Naive B cell (primary cell): ENCODE measurements around the gene TECPR2. TPM values are rescaled to one million over a fixed set of nuclear protein-coding genes. Genes with fewer than 3 reads are reported as not detected.

ENCODE experiments used
- ATAC-seq, 2 donors: fragments of 150-1000 bp; cut with Tn5 transposase; 2 replicates each; pipeline ENCODE4 v1.10.0; 2021; ENCODE audit warnings: low read depth in 2 of 2, mild to moderate bottlenecking in 2 of 2, moderate library complexity in 2 of 2
- DNase-seq: peaks from one replicate; pipeline ENCODE4 v3.0.0; 2022
- H3K27ac Mint-ChIP-seq, 6 donors: one replicate each; pipeline ENCODE4 v1.8.0; 2020 to 2022; ENCODE audit warnings: mild to moderate bottlenecking in 6 of 6, mixed read lengths in 6 of 6, moderate library complexity in 5 of 6, inconsistent platforms in 2 of 6
- H3K27me3 Mint-ChIP-seq, 3 donors: one replicate each; pipeline ENCODE4 v1.8.0; 2021 to 2022; ENCODE audit warnings: mixed read lengths in 3 of 3, mild to moderate bottlenecking in 1 of 3
- H3K36me3 Mint-ChIP-seq, 2 donors: one replicate each; pipeline ENCODE4 v1.8.0; 2020 to 2022; ENCODE audit warnings: mixed read lengths in 2 of 2, inconsistent platforms in 1 of 2, mild to moderate bottlenecking in 1 of 2
- H3K4me1 Mint-ChIP-seq, 3 donors: one replicate each; pipeline ENCODE4 v1.8.0; 2020 to 2022; ENCODE audit warnings: mixed read lengths in 3 of 3, inconsistent platforms in 1 of 3, mild to moderate bottlenecking in 1 of 3, moderate library complexity in 1 of 3
- H3K4me3 Mint-ChIP-seq, 8 donors: one replicate each; pipeline ENCODE4 v1.8.0; 2020 to 2022; ENCODE audit warnings: mild to moderate bottlenecking in 8 of 8, mixed read lengths in 8 of 8, moderate library complexity in 8 of 8, inconsistent platforms in 2 of 8
- H3K9me3 Mint-ChIP-seq, 7 donors: one replicate each; pipeline ENCODE4 v1.8.0; 2020 to 2022; ENCODE audit warnings: mixed read lengths in 7 of 7, mild to moderate bottlenecking in 5 of 7, inconsistent platforms in 2 of 7, moderate library complexity in 1 of 7
- polyA plus RNA-seq, 6 donors: library from polyadenylated mRNA; unstranded; fragments of 300-500 nt; fragmentation: Illumina TruSeq; gene quantifications; one replicate each; pipeline ENCODE4 v1.2.3, GENCODE V29; 2021; ENCODE audit warnings: low read depth in 6 of 6

TECPR2 gene
- polyA plus RNA-seq, 6 donors from 2014 or later, result 2.3 to 6.6 (median 3.1) TPM

GRCh38 chr14:102461490-102462338 lies 99.0 kb downstream of the TECPR2 start:
- Mint-ChIP-seq H3K27ac (peak overlapping the region in 1 of 6 donors; percentile 72), H3K9me3 (no peaks in the 10 kb centered on the region), H3K36me3 (peaks cover 0 to 14% of the 10 kb centered on the region in 2 donors), H3K4me3 (no peak overlapping the region), H3K27me3 (no peaks in the 10 kb centered on the region), H3K4me1 (no peaks in the 10 kb centered on the region)
- no peak for DNase-seq
- no peak for ATAC-seq

DNA sequence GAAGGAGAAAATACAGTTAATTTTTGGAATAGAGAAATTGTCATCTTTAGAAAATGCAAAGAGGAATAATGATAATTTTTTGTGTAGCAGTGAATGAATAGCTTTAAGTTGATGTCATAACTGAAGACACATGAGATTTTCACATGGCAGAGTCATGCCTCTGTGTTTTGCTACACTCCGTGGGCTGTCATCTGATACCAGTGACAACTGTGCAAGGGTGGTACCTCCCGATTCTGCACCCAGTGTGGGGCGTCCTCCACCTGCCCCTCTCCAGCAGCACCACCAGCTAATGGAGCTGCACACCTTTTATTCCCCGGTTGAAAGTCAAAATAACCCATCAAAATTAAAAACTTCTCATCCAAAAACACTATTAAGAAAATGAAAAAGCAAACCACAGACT lies 99.7 kb downstream of the TECPR2 start:
- Mint-ChIP-seq H3K27ac (peak overlapping the region in 1 of 6 donors; percentile 66), H3K27me3 (no peaks in the 10 kb centered on the region), H3K4me1 (no peaks in the 10 kb centered on the region), H3K4me3 (no peak overlapping the region), H3K36me3 (peaks cover 0 to 16% of the 10 kb centered on the region in 2 donors), H3K9me3 (no peaks in the 10 kb centered on the region)
- ATAC-seq (no peak), DNase-seq (no peak)

- Mint-ChIP-seq H3K27me3 (no peaks in the 10 kb centered on the region), H3K27ac (peak overlapping the region in 1 of 6 donors; percentile 75), H3K4me3 (no peak overlapping the region), H3K9me3 (no peaks in the 10 kb centered on the region), H3K4me1 (no peaks in the 10 kb centered on the region), H3K36me3 (peaks cover 0 to 16% of the 10 kb centered on the region in 2 donors)
- DNase-seq (no peak), ATAC-seq (no peak)
Observed at GRCh38 chr14:102464006-102464405, 101.3 kb downstream of the TECPR2 start.

GRCh38 chr14:102464846-102465341 lies 102.2 kb downstream of the TECPR2 start:
- H3K27ac Mint-ChIP-seq, result peak overlapping the region in 1 of 6 donors; percentile 68
- peaks cover 8 to 25% of the 10 kb centered on the region in 2 donors for H3K36me3 Mint-ChIP-seq
- no peaks in the 10 kb centered on the region for H3K27me3 Mint-ChIP-seq
- ATAC-seq (no peak), DNase-seq (no peak)
- no peak overlapping the region for H3K4me3 Mint-ChIP-seq
- H3K4me1 Mint-ChIP-seq, result no peaks in the 10 kb centered on the region
- H3K9me3 Mint-ChIP-seq, result no peaks in the 10 kb centered on the region

DNA sequence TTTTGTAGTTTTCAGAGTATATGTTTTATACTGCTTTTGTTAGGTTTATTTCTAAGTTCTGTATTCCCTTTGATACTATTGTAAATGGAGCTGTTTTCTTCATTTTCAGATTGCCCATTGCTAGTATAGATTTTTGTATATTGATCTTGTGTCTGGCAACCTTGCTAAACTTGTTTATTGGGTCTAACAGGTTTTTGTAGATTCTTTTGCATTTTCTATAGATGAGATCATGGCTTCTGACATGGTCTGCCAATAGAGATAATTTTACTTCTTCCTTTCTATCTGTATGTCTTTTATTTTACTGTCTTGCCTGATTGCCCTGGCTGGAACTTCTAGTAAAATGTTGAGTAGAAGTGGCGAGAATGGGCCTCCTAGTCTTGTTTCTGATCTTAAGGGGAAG lies 106.5 kb downstream of the TECPR2 start:
- Mint-ChIP-seq H3K9me3 (no peaks in the 10 kb centered on the region), H3K27ac (no peak overlapping the region), H3K27me3 (no peaks in the 10 kb centered on the region), H3K36me3 (peaks cover 8 to 24% of the 10 kb centered on the region in 2 donors), H3K4me1 (no peaks in the 10 kb centered on the region), H3K4me3 (no peak overlapping the region)
- ATAC-seq, result no peak
- DNase-seq, result no peak

DNA sequence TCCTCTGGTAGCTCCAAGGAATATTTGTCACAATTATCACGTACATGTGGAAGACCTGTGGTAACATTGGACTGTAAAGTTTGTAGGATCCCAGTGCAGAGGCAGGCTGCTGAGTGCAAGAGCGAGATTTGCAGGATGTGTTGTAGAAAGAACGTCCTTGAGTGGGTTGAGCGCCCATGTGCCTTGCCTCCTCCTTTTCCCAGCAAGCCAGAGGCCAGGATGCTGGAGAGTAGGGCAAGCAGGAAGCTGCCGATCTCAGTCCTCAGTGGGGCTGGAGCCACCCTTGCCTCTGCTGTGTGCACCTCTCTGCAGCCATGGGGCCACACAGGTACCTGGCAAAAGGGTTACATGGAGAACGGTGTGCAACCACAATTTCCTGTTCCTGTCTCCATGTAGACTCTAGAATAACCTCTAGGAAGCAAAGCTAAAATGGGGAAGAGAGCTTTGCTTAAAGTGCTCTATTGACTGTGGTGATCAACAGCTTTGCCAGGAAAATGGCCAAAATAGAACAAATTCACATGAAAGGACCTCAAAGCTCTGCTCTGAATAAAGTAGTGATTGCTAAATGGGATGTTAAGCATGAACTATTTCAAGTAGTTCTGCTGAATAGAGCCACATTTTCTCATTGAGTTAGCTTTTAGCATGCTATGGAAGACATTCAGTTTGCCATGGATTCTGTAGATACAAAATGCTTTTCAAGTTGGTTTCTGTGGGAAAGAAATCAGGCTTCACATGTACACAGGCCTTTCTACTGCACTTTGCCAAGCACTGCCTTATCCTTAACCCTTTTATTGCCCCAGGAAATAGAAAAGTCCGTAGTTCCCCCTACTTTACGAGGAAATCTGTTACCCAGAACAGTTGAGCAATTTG lies 109.4 kb downstream of the TECPR2 start:
- no peaks in the 10 kb centered on the region for H3K9me3 Mint-ChIP-seq
- ATAC-seq (no peak), DNase-seq (no peak)
- peaks cover 0 to 2% (median 0%) of the 10 kb centered on the region in 3 donors for H3K4me1 Mint-ChIP-seq
- peak overlapping the region in 2 of 6 donors; percentile 21 to 60 for H3K27ac Mint-ChIP-seq
- peaks cover 8 to 18% of the 10 kb centered on the region in 2 donors for H3K36me3 Mint-ChIP-seq
- H3K27me3 Mint-ChIP-seq, result no peaks in the 10 kb centered on the region
- no peak overlapping the region for H3K4me3 Mint-ChIP-seq

DNA sequence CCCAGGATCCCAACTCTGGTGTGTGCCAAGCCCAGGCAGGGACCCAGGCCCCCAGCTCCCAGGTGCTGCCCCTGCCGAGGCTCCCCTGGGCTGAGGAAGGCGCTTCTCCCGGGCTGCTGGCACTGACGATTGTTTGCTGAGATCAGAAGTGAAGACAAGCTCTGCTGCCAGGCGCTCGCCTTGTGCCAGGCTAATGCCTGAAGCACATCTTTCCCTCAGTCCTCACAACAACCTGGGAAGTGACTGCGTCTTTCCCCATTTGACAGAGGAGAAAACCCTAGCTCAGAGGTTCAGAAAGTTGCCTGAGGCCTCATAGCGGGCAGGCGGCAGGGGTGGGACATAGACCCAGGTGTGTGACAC lies 110.0 kb downstream of the TECPR2 start:
- H3K4me3 Mint-ChIP-seq, result no peak overlapping the region
- ATAC-seq (no peak), DNase-seq (no peak)
- no peak overlapping the region for H3K27ac Mint-ChIP-seq
- H3K9me3 Mint-ChIP-seq, result no peaks in the 10 kb centered on the region
- H3K36me3 Mint-ChIP-seq, result peaks cover 8 to 18% of the 10 kb centered on the region in 2 donors
- H3K4me1 Mint-ChIP-seq, result peaks cover 0 to 2% (median 0%) of the 10 kb centered on the region in 3 donors
- H3K27me3 Mint-ChIP-seq, result no peaks in the 10 kb centered on the region

DNA sequence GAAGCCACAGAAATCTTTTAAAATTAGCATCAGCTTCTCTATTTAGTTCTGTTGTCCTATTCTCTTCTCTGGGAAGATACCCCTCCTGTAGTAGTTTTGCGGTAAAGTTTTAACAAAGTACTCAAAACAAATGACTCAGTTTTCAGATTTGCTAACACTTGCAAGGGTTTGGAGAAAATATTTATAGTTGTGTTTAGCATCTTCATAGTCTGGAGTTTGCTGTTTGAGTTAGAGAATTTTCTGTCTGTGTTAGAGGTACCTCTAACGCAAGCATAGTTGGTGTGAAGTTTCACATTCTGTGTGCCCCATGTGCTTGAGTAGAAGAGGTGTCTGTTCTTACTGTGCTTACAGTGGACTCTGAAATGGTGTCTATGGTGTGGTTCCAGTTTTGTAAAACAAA lies 110.8 kb downstream of the TECPR2 start:
- Mint-ChIP-seq H3K27me3 (no peaks in the 10 kb centered on the region), H3K4me1 (peaks cover 0 to 2% (median 0%) of the 10 kb centered on the region in 3 donors), H3K4me3 (no peak overlapping the region), H3K9me3 (no peaks in the 10 kb centered on the region), H3K36me3 (peaks cover 8 to 18% of the 10 kb centered on the region in 2 donors), H3K27ac (no peak overlapping the region)
- no peak for DNase-seq
- no peak for ATAC-seq

GRCh38 chr14:102474934-102475333 lies 112.2 kb downstream of the TECPR2 start:
- no peak overlapping the region for H3K27ac Mint-ChIP-seq
- H3K9me3 Mint-ChIP-seq, result no peaks in the 10 kb centered on the region

DNA sequence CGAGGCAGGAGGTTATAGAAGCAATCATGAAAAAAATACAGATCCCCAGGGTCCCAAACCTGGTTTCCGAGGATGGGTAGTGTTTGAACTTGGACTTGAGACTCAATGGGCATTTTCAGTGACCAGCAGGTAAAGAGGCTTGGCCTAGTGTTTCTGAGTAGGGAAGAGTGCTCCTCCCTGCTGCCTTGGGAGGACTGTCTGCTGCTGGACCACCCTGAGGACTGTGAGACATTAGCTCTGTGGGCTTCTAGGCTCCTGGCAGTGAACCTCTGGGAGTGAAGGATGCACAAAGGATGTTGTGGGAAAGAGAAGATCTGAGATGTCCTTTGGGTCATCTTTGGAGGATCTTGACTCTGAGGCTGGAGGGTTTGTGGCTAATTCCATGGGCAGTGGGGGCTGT lies 116.4 kb downstream of the TECPR2 start:
- Mint-ChIP-seq H3K27me3 (no peaks in the 10 kb centered on the region), H3K4me3 (no peak overlapping the region), H3K36me3 (peaks cover 5 to 21% of the 10 kb centered on the region in 2 donors), H3K4me1 (peaks cover 0 to 16% (median 5%) of the 10 kb centered on the region in 3 donors), H3K9me3 (peaks cover 5 to 14% (median 7%) of the 10 kb centered on the region in 7 donors), H3K27ac (peak overlapping the region in 1 of 6 donors; percentile 37)
- DNase-seq (no peak), ATAC-seq (no peak)

More at GRCh38 chr14:102474934-102475333, 112.2 kb downstream of the TECPR2 start:
- H3K27me3 Mint-ChIP-seq, result no peaks in the 10 kb centered on the region
- no peak for DNase-seq
- no peak for ATAC-seq
- H3K4me3 Mint-ChIP-seq, result no peak overlapping the region
- peaks cover 0 to 9% of the 10 kb centered on the region in 2 donors for H3K36me3 Mint-ChIP-seq
- peaks cover 0 to 11% (median 0%) of the 10 kb centered on the region in 3 donors for H3K4me1 Mint-ChIP-seq

- Mint-ChIP-seq H3K4me1 (peaks cover 0 to 16% (median 5%) of the 10 kb centered on the region in 3 donors), H3K27me3 (no peaks in the 10 kb centered on the region), H3K4me3 (no peak overlapping the region), H3K36me3 (peaks cover 5 to 24% of the 10 kb centered on the region in 2 donors), H3K9me3 (peaks cover 5 to 14% (median 7%) of the 10 kb centered on the region in 7 donors), H3K27ac (peak overlapping the region in 1 of 6 donors; percentile 58)
- no peak for DNase-seq
- no peak for ATAC-seq
Observed at GRCh38 chr14:102479777-102480176, 117.0 kb downstream of the TECPR2 start.

DNA sequence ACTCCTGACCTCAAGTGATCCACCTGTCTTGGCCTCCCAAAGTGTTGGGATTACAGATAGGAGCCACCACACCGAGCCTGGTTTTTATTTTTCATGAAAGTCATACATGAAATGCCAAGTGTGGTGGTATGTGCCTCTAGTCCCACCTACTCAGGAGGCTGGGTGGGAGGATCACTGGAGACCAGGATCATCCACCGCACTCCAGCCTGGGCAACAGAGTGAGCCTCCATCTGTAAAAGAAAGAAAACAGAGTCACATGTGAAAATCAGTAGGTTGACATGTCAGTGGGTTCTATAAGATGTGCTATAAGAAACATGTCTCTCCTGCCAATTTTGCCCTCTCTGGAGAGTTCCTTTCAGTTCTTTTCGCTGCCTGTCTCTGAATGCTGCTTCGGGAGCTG lies 118.6 kb downstream of the TECPR2 start:
- Mint-ChIP-seq H3K36me3 (peaks cover 5 to 24% of the 10 kb centered on the region in 2 donors), H3K9me3 (peaks cover 5 to 14% (median 7%) of the 10 kb centered on the region in 7 donors), H3K4me3 (no peak overlapping the region), H3K27ac (no peak overlapping the region), H3K4me1 (peaks cover 0 to 15% (median 5%) of the 10 kb centered on the region in 3 donors), H3K27me3 (no peaks in the 10 kb centered on the region)
- no peak for ATAC-seq
- DNase-seq, result no peak

DNA sequence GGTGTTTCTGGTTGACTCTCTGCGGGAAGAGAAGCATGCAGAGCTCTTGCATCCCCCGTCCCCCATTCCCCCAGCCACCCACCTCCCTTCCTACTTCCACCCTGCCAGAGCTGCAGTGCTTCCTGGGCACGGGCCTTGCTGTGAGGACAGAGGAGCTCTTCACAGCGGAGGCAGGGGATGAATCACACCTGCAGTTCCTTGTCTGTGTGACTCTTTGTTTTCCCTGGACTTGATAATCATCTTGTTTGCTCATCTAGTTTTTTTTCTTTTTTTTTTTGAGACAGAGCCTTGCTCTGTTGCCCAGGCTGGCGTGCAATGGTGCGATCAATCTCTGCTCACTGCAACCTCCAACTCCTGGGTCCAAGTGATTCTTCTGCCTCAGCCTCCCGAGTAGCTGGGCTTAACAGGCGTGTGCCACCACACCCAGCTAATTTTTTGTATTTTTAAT lies 119.1 kb downstream of the TECPR2 start:
- Mint-ChIP-seq H3K4me1 (peaks cover 0 to 14% (median 5%) of the 10 kb centered on the region in 3 donors), H3K9me3 (peaks cover 5 to 14% (median 7%) of the 10 kb centered on the region in 7 donors), H3K4me3 (no peak overlapping the region), H3K27ac (peak overlapping the region in 1 of 6 donors; percentile 33), H3K36me3 (peaks cover 5 to 24% of the 10 kb centered on the region in 2 donors), H3K27me3 (no peaks in the 10 kb centered on the region)
- ATAC-seq, result no peak
- DNase-seq, result no peak
